ENCODE data around the gene POTEG.
"Not testable (repeated sequence)": the region's sequence is repeated elsewhere in the genome, so short reads cannot be mapped to it uniquely, and the experiment has no call there.

The POTEG gene

GRCh38 chr14:19434241-19434640 lies at the start of gene POTEG:
Gene POTEG, minus strand, starts transcription at chr14:19434341. Its CDS starts 52 bp downstream, at chr14:19434289.
- not testable (repeated sequence) for DNase-seq (ENCODE audit: low spot score)

DNA sequence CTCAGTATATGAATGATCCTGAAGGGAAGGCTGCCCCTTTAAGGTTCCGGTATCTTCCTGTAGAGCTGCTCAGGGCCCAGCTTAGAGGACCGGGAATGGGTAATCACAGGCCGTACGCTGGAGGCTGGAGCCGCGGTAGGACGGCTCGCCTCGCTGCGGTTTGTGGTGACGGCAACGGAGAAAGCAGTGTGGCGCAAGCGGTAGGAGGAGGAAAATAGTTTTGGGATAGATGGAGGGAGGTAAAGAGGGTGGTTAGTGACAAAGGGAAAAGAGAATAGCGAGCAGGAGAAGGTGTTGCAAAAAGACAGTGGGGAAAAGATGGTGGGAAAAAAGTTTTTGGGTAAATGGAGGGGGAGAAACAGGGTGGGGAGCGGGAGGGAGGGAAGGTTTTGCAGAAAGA lies 48.0 kb upstream of the POTEG start:
- not testable (repeated sequence) for DNase-seq (ENCODE audit: low spot score)

- DNase-seq (ENCODE audit: low spot score) = not testable (repeated sequence)
Measured at GRCh38 chr14:19481421-19481820, 47.3 kb upstream of the POTEG start.

DNA sequence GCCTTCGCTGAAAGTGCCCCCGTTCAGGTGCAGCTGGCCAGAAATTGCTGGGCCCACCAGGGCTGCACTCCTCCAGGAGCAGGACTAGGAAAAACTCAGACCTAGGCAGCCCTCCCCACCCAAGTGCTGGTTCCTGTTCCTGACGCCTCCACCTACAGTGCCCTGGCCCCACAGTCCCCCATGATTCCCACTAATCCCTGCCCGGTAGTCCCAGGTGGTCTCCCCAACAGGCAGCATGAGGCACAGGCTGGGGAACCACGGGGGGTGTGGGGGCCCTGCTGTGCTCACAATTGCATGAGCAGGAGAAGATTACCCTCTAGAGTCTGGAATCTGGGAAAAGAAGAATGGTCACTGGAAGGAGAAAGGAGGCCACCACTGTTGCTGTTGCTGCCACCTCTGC lies 46.4 kb upstream of the POTEG start:
- not testable (repeated sequence) for DNase-seq (ENCODE audit: low spot score)

- not testable (repeated sequence) for DNase-seq (ENCODE audit: low spot score)
Measured at GRCh38 chr14:19445761-19446160, 11.6 kb upstream of the POTEG start.

- not testable (repeated sequence) for DNase-seq (ENCODE audit: low spot score)
Measured at GRCh38 chr14:19439826-19440225, 5.7 kb upstream of the POTEG start.

DNA sequence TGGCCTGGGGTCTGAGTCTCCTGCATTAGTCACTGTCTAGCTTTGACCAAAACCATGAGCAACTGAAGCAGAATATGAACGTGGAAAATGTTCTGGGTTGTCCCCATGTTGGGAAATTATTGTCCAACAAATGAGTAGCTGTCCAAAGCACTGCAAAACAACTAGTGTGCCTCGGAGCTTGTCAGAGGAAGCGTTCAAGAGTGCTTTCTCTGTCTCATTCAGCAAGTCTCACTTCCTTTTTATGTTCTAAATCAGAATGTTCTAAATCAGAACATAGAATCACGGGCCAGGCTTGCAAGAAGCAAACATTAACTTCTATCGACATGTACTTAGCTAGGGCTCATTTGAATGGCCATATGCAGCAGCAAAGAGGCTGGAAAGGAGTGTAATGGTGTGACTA lies 5.1 kb upstream of the POTEG start:
- DNase-seq (ENCODE audit: low spot score) = not testable (repeated sequence)

DNA sequence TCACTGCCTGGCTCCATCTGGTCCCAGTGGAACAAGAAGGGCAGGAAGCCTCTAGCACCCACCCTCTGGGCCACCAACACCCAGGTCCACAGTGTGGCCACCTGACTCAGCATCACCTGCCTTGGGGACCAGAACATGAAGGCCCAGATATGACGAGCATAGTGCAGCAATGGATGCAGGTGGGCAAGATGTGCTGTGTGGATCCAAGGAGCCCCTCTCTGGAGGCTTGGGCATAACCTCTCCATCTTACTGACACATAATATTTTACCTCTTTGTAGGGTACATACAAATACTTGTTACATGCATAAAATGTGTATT lies 2.9 kb upstream of the POTEG start:
- not testable (repeated sequence) for DNase-seq (ENCODE audit: low spot score)

- not testable (repeated sequence) for DNase-seq (ENCODE audit: low spot score)
Measured at GRCh38 chr14:19436311-19437125, 2.4 kb upstream of the POTEG start.

- DNase-seq (ENCODE audit: low spot score) = not testable (repeated sequence)
Measured at GRCh38 chr14:19435852-19436251, 1.7 kb upstream of the POTEG start.

GRCh38 chr14:19434891-19435290 lies 750 bp upstream of the POTEG start:
- not testable (repeated sequence) for DNase-seq (ENCODE audit: low spot score)

GRCh38 chr14:19433765-19434164 lies 376 bp downstream of the POTEG start:
- not testable (repeated sequence) for DNase-seq (ENCODE audit: low spot score)

DNA sequence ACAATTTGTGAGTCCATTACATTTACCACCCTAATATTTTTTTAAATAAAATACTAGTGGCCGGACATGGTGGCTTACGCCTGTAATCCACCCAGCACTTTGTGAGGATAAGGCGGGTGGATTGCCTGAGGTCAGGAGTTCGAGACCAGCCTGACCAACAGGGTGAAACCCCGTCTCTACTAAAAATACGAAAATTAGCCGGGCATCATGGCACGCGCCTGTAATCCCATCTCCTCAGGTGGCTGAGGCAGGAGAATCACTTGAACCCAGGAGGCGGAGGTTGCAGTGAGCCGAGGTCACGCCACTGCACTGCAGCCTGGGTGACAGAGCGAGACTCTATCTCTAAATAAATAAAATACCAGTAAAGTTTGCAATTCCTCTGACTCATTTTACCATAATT lies 25.6 kb downstream of the POTEG start:
- DNase-seq (ENCODE audit: low spot score) = not testable (repeated sequence)

DNA sequence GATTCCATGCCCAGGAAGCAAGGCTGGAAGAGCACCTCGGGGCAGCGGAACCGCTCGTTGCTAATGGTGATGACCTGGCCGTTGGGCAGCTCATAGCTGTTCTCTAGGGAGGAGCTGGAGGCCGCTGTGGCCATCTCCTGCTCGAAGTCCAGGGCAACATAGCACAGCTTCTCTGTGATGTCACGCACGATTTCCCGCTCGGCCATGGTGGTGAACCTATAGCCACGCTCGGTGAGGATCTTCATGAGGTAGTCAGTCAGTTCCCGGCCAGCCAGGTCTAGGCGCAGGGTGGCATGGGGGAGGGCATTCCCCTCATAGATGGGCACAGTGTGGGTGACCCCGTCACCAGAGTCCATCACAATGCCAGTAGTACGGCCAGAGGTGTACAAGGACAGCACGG lies 32.0 kb downstream of the POTEG start:
- not testable (repeated sequence) for DNase-seq (ENCODE audit: low spot score)

DNA sequence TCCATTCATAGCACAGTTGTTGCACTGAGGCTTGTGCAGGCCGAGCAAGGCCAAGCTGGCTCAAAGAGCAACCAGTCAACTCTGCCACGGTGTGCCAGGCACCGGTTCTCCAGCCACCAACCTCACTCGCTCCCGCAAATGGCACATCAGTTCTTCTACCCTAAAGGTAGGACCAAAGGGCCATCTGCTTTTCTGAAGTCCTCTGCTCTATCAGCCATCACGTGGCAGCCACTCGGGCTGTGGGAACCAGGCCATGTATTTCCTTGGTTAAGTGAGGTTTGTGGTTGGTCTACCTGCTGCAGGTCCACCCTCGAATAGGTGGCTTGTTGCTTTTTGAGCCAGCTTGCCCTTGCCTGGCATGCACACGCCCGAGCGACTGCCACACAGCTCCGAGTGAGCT lies 39.4 kb downstream of the POTEG start:
- not testable (repeated sequence) for DNase-seq (ENCODE audit: low spot score)

DNA sequence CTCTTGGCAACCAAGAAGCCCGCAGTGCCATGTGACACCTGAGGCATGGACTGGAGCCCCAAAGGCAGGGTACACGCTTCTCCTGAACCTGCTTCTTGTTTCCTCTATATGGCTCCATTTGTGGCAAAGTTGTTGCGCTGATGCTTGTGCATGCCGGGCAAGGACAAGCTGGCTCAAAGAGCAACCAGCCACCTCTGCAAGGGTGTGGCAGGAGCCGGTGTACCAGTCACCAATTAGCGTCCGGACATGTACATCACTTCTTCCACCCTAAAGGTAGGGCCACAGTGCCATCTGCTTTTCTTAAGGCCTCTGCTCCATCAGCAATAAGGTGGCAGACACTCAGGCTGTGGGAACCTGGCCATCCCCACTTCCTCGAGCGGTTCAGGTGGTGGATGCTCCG lies 43.9 kb downstream of the POTEG start:
- DNase-seq (ENCODE audit: low spot score) = not testable (repeated sequence)

- DNase-seq (ENCODE audit: low spot score) = not testable (repeated sequence)
Measured at GRCh38 chr14:19388741-19389140, 45.4 kb downstream of the POTEG start.

GRCh38 chr14:19386996-19387395 lies 47.1 kb downstream of the POTEG start:
- DNase-seq (ENCODE audit: low spot score) = not testable (repeated sequence)

DNA sequence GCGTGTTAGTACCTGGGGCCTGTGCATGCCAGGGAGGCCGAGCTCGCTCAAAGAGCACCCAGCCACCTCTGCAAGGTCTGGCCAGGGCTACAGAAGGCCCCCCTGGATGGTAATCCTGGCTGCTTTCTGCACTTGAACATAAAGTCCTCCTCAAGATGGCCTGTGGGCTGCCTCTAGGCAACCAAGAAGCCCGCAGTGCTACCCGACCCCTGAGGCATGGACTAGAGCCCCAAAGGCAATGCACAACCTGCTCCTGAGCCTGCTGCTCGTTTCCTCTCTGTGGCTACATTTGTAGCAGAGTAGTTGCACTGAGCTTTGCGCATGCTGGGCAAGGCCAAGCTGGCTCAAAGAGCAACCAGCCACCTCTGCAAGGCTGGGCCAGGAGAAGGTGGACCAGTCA lies 47.8 kb downstream of the POTEG start:
- DNase-seq (ENCODE audit: low spot score) = not testable (repeated sequence)

DNA sequence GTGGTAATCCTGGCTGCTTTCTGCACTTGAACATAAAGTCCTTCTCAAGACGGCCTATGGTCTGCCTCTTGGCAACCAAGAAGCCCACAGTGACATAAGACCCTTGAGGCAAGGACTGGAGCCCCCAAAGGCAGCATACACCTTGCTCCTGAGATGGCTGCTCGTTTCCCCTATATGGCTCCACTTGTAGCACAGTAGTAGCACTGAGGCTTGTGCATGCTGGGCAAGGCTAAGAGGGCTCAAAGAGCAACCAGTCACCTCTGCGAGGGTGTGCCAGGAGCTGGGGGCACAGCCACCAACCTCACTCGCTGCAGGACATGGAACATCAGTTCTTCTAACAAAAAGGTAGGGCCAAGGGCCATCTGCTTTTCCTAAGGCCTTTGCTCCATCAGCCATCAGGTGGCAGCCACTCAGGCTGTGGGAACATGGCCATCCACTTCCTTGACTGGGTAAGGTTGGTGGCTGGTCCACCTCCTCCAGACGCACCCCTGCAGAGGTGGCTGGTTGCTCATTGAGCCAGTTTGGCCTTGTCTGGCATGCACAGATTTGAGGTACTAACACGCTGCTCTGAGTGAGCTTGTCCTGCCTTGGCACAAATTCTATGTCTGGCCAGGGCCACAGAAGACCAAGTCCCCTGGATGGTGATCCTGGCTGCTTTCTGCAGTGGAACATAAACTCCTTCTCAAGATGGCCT lies 49.9 kb downstream of the POTEG start:
- not testable (repeated sequence) for DNase-seq (ENCODE audit: low spot score)

DNA sequence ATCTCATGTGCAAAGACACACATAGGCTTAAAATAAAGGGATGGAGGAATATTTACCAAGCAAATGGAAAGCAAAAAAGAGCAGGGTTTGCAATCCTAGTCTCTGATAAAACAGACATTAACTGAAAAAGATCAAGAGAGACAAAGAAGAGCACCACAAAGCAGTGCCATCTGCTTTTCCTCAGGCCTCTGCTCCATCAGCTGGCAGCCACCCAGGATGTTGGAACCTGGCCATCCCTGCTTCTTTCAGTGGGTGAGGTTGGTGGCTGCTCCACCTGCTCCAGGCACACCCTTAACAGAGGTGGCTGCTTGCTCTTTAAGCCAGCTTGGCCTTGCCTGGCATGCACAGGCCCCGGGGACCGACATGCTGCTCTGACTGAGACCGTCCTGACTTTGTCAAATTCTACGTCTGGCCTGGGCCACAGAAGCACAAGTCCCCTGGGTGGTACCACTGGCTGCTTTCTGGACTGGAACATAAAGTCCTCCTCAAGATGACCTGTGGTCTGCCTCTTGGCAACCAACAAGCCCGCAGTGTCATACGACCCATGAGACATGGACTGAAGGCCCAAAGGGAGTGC lies 51.0 kb downstream of the POTEG start:
- DNase-seq (ENCODE audit: low spot score) = not testable (repeated sequence)

GRCh38 chr14:19380137-19380536 lies 54.0 kb downstream of the POTEG start:
- DNase-seq (ENCODE audit: low spot score) = not testable (repeated sequence)

- not testable (repeated sequence) for DNase-seq (ENCODE audit: low spot score)
Measured at GRCh38 chr14:19374451-19374903, 59.7 kb downstream of the POTEG start.
